Kidney tubule cell (primary cell): ENCODE measurements around the gene FOXM1.
"Not testable (repeated sequence)": the region's sequence is repeated elsewhere in the genome, so short reads cannot be mapped to it uniquely, and the experiment has no call there.

Source experiments
- DNase-seq: peaks from one replicate; pipeline ENCODE4 v3.0.0-alpha.2; 2018; ENCODE audit warnings: low spot score

Gene FOXM1

DNA sequence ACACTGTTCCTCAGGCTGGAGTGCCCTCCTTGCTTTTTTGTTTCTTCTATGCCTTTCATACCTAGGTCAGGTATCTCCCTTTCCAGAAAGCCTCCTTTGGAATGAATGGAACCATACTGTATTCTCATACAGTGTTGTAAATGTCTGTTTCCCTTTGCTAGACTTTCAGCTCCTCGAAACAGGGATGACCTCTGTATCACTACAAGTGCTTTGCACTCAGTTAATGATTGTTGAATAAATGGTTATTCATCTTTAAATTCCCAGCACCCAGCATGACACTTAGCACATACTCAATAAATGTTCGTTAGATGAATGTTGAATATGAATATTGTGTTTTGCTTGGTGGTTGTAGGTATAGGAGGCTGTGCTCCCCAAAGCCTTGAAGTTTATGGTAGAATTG lies 7.8 kb upstream of the FOXM1 start:
- DNase-seq = peak; percentile 46

DNA sequence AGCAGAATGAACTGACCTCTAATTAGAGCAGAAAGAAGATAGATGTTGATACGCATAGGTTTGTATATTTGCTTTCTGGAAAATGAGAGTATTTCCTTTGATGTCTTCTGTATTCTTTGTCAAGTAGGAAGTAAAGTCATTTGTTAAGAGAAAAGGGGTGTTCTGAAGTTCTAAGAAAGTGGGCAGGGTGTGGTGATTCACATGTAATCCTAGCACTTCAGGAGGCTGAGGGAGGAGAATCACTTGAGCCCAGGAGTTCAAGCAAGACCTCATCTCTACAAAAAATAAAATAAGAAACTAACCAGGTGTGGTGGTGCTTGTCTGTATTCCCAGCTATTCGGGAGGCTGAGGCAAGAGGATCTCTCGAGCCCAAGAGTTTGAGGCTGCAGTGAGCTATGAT lies 2.9 kb upstream of the FOXM1 start:
- DNase-seq = no peak

DNA sequence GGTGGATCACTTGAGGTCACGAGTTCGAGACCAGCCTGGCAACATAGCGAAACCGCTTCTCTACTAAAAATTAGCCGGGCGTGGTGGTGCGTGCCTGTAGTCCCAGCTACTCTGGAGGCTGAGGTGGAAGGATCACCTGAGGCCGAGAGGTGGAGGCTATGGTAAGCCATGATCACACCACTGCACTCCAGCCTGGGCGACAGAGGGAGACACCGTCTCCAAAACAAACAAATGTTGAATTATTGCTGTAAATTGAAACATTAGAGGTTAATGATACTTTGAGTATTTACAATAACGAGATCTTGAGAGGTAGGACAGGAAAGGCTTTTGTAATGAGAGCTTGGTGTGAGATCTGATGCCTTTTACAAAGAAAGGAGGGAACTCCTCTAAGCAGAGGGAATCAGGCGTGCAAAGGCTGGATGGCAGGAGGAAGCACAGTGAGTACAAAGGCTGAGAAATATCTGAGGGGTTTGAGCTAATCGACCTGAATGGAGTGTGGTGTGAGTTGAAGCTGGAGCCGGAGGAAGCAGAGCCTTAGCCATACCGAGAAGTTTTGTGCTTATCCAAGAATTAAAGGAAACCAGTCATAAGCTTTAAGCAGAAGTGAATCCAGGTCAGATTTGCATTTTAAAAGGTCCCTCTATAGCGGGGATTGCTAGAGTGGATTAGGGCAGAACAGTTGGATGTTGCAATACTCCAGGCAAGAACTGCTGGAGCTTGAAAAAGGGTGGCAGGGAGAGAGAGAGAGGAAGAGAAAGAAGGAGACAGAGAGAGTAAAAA lies 1.2 kb upstream of the FOXM1 start:
- peak; percentile 49 for DNase-seq

DNA sequence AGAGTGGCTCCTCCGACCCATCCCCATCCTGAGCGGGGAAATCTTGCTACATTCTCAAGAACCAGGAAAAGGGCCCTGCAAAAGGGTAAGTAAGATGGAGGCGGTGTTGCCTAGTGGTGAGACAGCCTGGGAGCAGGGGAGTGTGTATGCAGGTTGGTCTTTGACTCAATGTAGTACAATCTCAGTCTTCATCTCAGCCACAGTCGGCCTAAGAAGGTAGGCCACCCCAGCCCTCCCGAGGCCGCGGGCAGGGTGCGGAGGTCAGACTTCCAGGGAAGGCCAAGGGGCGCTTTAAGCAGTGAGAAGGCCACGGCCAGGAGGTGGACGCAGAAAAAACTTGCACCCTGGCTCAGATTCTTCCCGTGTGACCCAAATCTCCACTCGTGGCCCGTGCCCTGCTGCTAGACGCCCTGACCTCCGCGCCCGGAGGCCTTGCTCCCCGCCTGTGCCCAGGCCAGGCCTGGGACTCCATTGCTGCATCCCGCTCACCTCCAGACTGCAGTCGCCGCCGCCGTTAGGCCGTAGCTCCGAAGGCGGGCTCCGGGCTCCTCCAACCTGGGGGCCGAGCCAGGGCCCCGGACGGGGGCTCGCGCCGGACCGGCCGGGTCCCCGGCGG lies 435 bp downstream of the FOXM1 start:
- DNase-seq = peak; percentile 46

DNA sequence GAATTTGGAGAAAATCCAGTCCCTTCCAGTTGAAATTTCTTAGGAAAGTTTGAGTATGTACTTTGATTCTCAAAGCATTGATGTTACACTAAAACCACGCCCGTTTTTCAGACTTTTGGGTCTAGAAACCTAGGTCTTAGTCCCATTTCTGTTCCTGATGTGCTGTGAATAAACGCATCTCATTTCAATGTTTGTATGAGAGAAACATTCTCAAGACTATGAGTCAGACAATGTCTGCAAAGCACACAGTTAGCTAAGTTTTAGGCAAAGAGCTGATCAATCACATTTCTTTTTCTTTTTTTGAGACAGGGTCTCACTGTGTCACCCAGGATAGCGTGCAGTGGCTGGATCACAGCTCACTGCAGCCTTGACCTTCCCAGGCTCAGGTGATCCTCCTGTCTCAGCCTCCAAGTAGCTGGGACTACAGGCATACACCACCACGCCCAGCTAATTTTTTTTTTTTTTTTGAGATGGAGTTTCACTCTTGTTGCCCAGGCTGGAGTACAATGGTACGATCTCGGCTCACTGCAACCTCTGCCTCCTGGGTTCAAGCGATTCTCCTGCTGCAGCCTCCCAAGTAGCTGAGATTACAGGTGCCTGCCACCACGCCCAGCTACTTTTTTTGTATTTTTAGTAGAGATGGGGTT lies 7.9 kb downstream of the FOXM1 start:
- DNase-seq = peak; percentile 13

DNA sequence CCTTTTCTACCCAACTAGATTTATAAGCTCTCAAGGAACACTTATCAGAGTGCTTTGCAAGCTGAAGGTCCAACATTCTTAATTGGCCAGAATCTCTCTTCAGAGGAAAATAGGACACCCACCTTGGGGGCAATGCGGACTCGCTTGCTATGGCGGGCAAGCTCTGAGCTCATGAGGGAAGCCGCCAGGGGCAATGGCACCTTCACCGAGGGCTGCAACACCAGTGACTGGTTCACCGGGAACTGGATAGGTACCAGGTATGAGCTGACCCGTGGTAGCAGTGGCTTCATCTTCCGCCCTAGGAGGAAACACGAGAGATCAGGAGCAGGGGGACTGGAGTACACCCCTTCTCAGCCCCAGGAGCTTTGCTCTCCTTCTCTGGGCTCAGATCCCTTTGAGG lies 12.8 kb downstream of the FOXM1 start:
- no peak for DNase-seq

DNA sequence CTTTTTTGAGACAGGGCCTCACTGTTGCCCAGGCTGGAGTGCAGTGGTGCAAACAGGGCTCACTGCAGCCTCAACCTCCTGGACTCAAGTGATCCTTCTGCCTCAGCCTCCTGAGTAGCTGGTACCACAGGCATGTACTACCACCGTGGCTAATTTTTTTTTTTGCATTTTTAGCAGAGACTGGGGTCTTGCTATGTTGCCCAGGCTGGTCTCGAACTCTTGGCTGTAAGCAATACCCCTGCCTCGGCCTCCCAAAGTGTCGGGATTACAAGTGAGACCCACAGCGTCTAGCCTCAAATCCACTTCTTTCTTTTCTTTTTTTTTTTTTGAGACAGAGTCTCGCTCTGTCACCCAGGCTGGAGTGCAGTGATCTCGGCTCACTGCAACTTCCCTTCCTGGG lies 13.6 kb downstream of the FOXM1 start:
- DNase-seq = not testable (repeated sequence)

DNA sequence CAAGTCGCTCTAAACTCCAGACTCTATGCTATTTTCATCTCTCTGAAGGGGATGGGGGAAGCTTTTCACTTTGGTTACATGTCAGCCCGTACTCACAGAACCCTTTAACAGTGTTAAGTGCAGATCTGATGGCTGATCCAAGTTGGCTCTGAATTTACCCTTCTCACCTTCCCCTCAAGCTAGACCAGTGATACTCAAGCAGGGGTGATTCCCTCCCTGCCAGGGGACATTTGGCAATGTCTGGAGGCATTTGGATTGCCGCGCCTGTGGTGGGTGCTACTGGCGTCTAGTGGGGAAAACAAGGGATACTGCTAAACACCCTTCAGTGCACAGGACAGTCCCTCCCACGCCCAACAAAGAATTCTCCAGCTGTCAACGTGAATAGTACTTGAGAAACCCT lies 14.1 kb downstream of the FOXM1 start:
- DNase-seq = no peak

DNA sequence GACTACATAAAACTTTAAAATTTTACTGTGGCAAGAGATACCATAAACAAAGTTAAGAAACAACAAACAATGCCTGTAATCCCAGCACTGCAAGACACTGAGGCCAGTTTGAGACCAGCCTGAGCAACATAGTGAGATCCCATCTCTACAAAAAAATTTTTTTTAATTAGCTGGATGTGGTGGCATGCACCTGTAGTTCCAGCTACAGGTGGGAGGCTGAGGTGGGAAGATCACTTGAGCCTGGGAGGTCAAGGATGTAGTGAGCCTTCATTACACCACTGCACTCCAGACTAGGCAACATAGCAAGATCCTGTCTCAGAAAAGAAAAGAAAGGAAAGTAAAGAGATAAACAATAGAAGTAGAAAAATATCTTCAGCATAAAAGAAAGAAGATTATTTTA lies 16.8 kb downstream of the FOXM1 start:
- DNase-seq = no peak

DNA sequence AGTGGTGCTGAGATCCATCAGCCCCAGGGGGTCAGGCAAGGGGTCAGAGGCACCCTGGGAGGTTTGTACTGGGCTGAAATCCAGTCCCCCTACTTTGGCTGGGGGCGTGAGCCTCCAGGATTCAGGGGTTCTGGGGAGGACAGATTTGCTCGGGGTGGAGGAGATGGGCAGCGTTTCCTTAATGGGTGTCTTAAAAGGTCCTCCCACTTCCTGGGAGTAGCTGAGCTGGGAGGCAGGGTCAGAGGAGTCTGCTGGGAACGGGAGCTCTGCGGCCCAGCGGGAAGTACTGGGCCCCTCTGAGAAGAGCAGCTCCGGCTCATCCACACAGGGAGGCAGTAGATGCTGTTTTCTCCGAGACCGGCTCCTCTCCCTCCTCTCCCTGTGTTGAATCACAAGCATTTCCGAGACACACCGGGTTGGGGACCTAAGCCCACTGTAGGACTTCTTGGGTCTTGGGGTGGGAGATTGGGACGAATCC lies 18.0 kb downstream of the FOXM1 start:
- DNase-seq = no peak

DNA sequence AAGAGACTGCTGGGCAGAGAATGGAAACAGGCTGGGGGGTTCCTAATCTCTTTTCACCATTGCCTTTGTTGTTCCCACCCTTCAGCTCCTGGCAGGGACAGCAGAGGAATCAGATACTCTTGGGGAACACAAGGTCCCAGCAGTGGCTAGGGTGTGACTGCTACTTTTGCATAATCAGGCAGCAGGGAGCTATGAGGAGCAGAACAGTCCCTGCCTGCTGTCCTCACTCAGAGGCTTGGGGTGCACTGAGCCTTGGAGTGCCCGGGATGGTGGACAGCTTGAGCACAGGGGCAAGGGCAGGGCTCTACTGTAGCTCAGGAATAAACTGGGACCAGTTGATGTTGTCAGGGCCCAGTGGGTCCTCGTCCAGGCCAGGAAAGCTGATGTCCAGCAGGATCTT lies 18.6 kb downstream of the FOXM1 start:
- DNase-seq = no peak

DNA sequence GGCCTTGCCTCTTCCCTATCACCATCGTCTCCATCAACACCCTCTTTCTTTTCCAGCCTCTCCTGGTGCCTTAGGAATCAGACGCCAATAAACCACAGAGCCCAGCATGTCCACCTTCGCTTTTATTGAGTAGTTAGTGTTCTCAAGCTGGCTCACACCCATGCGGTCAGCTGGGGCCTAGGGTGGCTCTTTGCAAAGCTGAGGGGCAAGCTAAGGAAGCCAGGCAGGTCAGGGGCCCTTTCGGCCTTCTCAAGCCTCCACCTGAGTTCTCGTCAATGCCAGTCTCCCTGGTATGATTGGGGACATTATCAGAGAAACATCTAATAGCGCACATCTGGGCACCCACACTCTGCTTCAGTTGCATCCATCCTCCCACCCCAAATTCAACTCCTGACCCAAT lies 19.4 kb downstream of the FOXM1 start:
- DNase-seq = no peak

DNA sequence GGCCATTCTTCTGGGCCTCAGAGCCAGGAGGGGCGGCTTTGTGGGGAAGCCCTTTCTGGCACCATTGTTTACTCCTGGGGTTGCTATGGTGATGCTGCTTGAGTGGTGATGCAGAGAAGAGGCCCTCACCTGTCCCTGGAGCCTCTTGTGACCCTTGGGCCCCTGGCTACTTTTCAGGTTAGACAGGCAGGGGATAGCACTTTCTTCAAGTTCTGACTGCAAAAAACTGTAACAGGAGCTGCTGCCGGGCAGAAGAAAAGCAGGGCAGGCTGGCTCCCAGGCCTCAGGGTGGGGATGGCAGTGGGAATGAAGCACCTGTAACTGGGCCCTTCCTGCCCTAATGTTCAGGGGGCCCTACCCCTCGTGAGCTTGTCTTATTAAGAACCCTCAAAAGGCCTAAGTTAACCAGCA lies 19.9 kb downstream of the FOXM1 start, which contains the start of gene TEX52:
Gene TEX52 (minus strand): TSS at position 19 of the 411 bp plus-strand sequence. CDS start 13 bp downstream, at position 6.
- peak; percentile 46 for DNase-seq

DNA sequence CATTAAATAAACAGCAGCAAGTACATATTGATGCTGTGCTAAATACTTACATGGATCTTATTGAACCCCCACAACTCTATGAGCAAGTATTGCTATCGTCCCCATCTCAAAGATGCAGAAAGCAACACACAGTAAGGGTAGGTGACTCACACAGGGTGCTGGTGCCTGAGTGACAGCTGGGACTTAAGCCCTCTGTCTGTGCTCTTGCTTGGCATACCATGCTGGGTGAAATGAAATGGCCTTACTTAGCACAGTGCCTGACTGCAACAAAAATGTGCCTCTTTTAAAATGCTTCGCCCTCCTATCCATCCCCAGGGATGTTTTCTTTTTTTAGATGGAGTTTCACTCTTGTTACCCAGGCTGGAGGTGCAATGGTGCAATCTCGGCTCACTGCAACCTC lies 20.9 kb downstream of the FOXM1 start:
- DNase-seq = no peak

DNA sequence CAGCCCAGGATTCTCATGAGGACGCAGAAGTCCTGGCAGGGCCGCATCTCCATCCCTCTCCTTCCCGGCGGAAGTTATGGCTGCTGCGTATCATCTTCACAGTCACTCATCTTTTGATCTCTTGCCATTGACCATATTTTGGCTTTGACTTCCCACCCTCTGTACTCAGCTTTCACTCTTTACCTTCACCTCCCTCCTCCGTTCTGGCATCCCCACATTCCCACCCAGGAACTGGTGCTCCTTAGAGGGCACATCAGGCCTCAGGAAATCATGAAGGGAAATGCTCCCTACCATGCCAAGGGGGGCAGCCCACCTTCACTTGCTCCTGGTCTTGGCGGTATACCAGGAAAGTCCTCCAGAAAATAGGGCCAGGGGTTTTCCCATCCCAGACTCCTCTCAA lies 21.4 kb downstream of the FOXM1 start:
- no peak for DNase-seq

DNA sequence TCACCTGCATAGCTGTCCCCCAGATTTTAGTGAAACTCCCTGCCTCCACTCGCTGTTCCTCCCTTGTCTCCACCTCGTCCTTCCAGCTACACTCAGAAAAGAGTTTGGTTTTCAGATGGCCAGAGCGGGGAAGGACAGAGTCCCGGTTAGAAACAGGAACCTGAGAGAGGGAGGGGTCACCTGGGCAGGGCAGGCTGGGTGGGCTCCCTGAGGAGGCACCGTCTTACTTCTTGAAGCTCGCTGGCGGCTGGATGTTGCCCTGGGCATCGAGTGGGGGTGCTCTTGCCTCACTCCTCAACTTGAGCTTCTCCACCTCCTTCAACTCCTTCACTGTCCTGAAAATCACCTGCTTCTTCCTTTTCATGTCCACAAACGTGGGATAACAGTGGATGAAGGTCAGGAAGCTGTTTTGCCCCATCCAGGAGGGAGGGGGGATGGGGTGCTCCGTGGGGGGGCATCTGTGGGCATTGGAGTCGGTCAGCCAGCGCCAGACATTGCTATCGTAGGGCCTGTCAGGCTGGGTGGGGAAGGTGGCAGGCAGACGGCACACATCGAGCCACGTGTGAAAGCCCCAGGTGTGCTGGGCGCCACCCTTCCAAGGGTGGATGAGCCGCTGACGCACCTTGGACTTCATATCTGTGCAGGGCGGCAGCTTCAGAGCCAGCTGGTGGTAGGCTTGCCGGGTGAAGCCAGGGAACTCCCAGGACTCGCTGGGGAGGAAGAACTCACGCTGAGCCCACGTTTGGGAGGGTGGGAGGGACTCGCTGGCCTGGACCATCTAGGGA lies 22.1 kb downstream of the FOXM1 start:
- no peak for DNase-seq

DNA sequence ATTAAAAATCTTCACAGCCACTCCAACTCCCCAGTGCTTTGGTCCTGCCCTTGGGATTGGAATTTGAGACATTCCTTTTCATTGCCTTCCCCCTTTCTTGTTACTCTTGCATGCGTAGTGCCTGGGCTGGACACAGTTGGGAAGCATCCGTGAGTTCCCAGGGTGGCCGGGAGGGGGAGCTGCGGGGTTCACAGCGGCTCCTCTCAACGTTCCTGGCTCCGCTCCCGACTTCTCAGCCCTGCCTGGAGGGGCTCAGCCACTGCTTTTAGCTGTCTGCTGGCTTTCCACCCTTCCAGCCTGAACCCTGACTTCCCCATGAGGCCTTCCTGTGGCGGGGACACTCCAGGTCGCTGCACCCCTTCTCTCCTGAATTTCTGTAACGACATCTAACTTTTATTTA lies 23.3 kb downstream of the FOXM1 start:
- DNase-seq = peak; percentile 71

DNA sequence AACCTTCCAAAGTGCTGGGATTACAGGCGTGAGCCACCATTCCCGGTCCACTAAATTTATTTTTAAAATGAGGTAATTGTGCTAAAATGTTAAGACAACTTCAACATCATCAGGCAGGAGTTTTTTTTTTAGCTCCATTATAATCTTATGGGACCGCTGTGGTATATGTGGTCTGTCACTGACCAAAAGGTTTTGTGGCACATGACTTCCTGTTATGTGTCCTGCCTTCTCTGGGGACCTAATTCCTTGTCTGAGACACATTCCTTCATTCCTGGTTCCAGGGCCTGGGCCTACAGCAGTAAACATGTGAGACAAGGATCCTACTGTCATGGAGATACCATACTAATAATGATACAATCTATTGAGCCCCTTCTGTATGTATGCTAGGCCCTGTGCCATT lies 25.0 kb downstream of the FOXM1 start:
- no peak for DNase-seq

DNA sequence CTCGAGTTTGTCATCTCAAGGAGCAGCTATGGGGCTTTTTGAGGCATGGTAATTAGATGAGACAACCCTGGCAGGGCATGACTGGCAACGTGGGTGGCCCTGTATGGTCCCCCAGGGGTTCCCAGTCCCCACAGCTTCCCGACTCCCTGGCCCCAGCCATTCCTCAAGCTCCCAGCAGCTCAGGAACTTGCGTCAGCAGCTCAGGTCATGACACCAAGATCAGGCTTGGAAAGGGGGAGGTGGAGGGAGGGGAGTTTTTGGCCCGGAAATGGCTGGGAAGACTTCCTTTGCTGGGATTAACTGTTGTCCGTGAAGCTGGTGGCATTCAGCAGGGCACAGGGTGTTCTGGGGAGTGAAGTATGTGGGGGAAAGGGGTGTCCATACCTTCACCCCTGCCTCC lies 31.7 kb downstream of the FOXM1 start:
- DNase-seq = no peak

DNA sequence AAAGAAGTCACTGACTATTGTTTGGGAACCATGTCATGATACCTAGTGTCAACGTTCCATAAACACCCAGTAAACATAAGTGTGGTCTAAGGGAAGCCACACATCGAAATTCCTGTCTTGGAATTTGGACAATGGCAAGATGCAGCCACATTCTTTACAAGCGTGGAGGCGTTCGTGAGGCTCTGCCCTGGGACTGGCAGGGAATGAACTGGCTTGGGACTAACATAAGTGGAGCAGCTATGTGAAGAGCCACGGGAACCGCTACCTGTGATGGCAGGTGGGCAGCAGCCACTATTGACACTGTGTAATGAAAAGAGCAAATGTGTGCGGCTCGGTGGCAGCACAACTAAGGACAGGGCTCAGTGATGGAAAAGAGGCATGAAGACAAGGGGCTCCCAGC lies 32.2 kb downstream of the FOXM1 start:
- DNase-seq = no peak

DNA sequence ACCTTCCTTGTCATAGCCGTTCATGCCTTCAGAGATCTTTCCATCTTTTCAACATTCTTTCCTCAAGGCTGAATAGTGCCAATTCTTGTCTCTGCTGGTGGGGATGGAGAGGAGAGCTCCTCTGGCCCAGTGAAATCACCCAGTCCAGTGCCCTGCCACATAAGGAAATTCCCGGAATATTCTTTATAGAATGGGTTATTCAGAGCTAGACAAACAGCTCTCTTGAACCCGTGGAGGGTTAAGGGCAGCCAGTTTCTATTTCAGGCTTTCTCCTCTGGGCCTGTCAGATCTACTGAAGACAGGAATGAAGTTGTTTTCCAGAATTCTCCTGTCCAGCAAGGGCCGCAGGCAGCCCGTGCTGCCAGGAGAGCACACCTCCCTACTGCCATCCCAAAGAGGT lies 34.0 kb downstream of the FOXM1 start:
- no peak for DNase-seq

DNA sequence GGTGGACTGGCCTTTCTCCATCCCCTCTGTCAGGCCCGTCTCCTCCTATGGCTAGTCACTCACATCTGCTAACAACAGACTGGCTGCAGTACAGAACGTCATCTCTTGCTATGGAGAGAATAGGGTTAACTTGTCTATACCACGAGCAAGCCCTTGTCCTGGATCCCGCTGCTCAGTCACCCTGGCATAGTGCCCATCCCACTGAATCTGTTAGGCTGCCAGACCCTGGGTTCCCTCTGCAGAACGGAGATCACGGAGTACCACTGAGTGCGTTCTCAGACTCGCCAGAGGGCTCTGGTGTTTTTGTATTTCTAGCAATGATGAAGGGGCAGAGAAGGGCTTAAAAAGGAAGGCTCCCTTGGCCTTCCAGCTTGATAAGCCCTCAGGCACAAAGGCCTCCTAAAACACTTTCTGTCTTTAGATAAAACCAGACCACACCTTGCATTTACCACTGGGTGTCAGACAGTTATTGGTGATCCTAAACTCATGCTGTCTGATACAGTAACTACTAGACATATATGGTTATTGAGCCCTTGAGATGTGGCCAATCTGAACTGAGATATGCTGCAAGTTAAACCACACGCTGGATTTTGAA lies 35.8 kb downstream of the FOXM1 start:
- DNase-seq = no peak
